T-helper 2 cell treated with Interferon-gamma antibody and Interleukin-4, amounts not matched to agents 100 ng/mL and 5 ng/mL, for 36 hours (primary cell): Measurements from ENCODE around the gene LRP1B. TPM values are rescaled to one million over a fixed set of nuclear protein-coding genes. Genes with fewer than 3 reads are reported as not detected.
"Not testable (repeated sequence)": the region's sequence is repeated elsewhere in the genome, so short reads cannot be mapped to it uniquely, and the experiment has no call there.

ENCODE experiments used
- intact Hi-C: fragments of 100-400 bp; cut with micrococcal nuclease; formaldehyde crosslinking; loops from one replicate; pipeline ENCODE4 v1.15.1; 2023
- total RNA-seq: library from RNA; stranded (reverse); gene quantifications from 2 replicates; pipeline ENCODE4 v1.2.3, GENCODE V29; 2022

The LRP1B gene
- total RNA-seq, 1 donor from 2014 or later = not detected

GRCh38 chr2:140964324-140964723 is 1166.5 kb downstream of the LRP1B start:
- intact Hi-C loops = not testable (repeated sequence)

- intact Hi-C loops = no loop called here
Measured at GRCh38 chr2:140949932-140950331, 1180.9 kb downstream of the LRP1B start.

GRCh38 chr2:140947236-140947635 is 1183.6 kb downstream of the LRP1B start:
- intact Hi-C loops = no loop called here

- intact Hi-C loops = no loop called here
Measured at GRCh38 chr2:140943867-140944266, 1186.9 kb downstream of the LRP1B start.

GRCh38 chr2:140942284-140942683 is 1188.5 kb downstream of the LRP1B start:
- intact Hi-C loops = no loop called here

- intact Hi-C loops = no loop called here
Measured at GRCh38 chr2:140929849-140930248, 1201.0 kb downstream of the LRP1B start.

GRCh38 chr2:140918426-140918825 is 1212.4 kb downstream of the LRP1B start:
- intact Hi-C loops = no loop called here

GRCh38 chr2:140916410-140916809 is 1214.4 kb downstream of the LRP1B start:
- intact Hi-C loops = no loop called here

GRCh38 chr2:140910683-140911082 is 1220.1 kb downstream of the LRP1B start:
- intact Hi-C loops = no loop called here

GRCh38 chr2:140905083-140905781 is 1225.6 kb downstream of the LRP1B start:
- intact Hi-C loops = no loop called here

- intact Hi-C loops = no loop called here
Measured at GRCh38 chr2:140895378-140895777, 1235.4 kb downstream of the LRP1B start.

- intact Hi-C loops = no loop called here
Measured at GRCh38 chr2:140893685-140894084, 1237.1 kb downstream of the LRP1B start.

- intact Hi-C loops = no loop called here
Measured at GRCh38 chr2:140892911-140893637, 1237.7 kb downstream of the LRP1B start.

- intact Hi-C loops = no loop called here
Measured at GRCh38 chr2:140892436-140892835, 1238.4 kb downstream of the LRP1B start.

GRCh38 chr2:140891614-140892212 is 1239.1 kb downstream of the LRP1B start:
- intact Hi-C loops = no loop called here

GRCh38 chr2:140882671-140883620 is 1247.9 kb downstream of the LRP1B start:
- intact Hi-C loops = no loop called here

GRCh38 chr2:140880573-140880972 is 1250.2 kb downstream of the LRP1B start:
- intact Hi-C loops = no loop called here

GRCh38 chr2:140876015-140876414 is 1254.8 kb downstream of the LRP1B start:
- intact Hi-C loops = no loop called here

- intact Hi-C loops = no loop called here
Measured at GRCh38 chr2:140873915-140874531, 1256.8 kb downstream of the LRP1B start.

- intact Hi-C loops = no loop called here
Measured at GRCh38 chr2:140869925-140870324, 1260.9 kb downstream of the LRP1B start.

GRCh38 chr2:140869107-140869506 is 1261.7 kb downstream of the LRP1B start:
- intact Hi-C loops = no loop called here
